HEK293 (cell line): Measurements from ENCODE around the gene AMOTL2.

ENCODE experiments used
- CTCF ChIA-PET: fragments of 350-600 bp; formaldehyde crosslinking; extraction: SDS; loops from one replicate; lab custom pipeline; 2021; ENCODE audit warnings: antibody characterized with exemption; lab: Yijun Ruan, JAX
- POLR2A ChIA-PET: fragments of 300-600 bp; formaldehyde crosslinking; extraction: SDS; loops from one replicate; lab custom pipeline; 2020; ENCODE audit warnings: antibody characterized with exemption, inconsistent platforms; lab: Yijun Ruan, JAX
- H3K27ac ChIP-seq: fragments of 200-500 bp; sonication (Bioruptor generic); 2 replicates; pipeline ENCODE4 v1.5.1; 2014; ENCODE audit warnings: low read depth, low read length, control low read depth, inconsistent platforms; ENCODE audit errors: extremely low read depth
- H3K36me3 ChIP-seq, 2 experiments: fragments of 200-500 bp in 1 of 2; sonication (Bioruptor generic) in 1 of 2; 1 replicate in 1 of 2; 2 replicates in 1 of 2; pipeline ENCODE4 v1.5.1; 2014 to 2017; ENCODE audit warnings: inconsistent platforms in 2 of 2, low read length in 2 of 2; ENCODE audit not compliant: control insufficient read depth in 2 of 2, insufficient read depth in 1 of 2
- H3K4me1 ChIP-seq: fragments of 200-500 bp; sonication (Bioruptor generic); 2 replicates; pipeline ENCODE4 v1.5.1; 2014; ENCODE audit warnings: mild to moderate bottlenecking, low read length, inconsistent platforms; ENCODE audit not compliant: control insufficient read depth, insufficient read depth
- H3K4me3 ChIP-seq: 2 replicates; pipeline ENCODE4 v1.5.1; 2011; ENCODE audit warnings: low read depth, mild to moderate bottlenecking, control low read depth, low read length, moderate library complexity
- H3K9me3 ChIP-seq: fragments of 200-500 bp; sonication (Bioruptor generic); 2 replicates; pipeline ENCODE4 v1.5.1; 2014; ENCODE audit warnings: low read depth, low read length, inconsistent platforms; ENCODE audit not compliant: control insufficient read depth, insufficient read depth
- BCL11B ChIP-seq: fragments of 450-650 bp; formaldehyde crosslinking; IDR thresholded peaks from 2 replicates; pipeline ENCODE4 v1.5.1; 2016; ENCODE audit warnings: low read depth, missing biosample characterization, missing genetic modification characterization
- OSR2 ChIP-seq: fragments of 450-650 bp; formaldehyde crosslinking; IDR thresholded peaks from 2 replicates; pipeline ENCODE4 v1.5.1; 2016; ENCODE audit warnings: missing biosample characterization, missing genetic modification characterization
- SP2 ChIP-seq: fragments of 450-650 bp; formaldehyde crosslinking; IDR thresholded peaks from 2 replicates; pipeline ENCODE4 v1.5.1; 2016; ENCODE audit warnings: missing biosample characterization, missing genetic modification characterization
- SP7 ChIP-seq: fragments of 450-650 bp; formaldehyde crosslinking; IDR thresholded peaks from 2 replicates; pipeline ENCODE4 v1.5.1; 2016; ENCODE audit warnings: missing biosample characterization, missing genetic modification characterization
- WT1 ChIP-seq: fragments of 450-650 bp; formaldehyde crosslinking; IDR thresholded peaks from 2 replicates; pipeline ENCODE4 v1.5.1; 2016; ENCODE audit warnings: missing biosample characterization, missing genetic modification characterization
- ZBTB44 ChIP-seq: fragments of 450-650 bp; IDR thresholded peaks from 2 replicates; pipeline ENCODE4 v1.5.1; 2018; ENCODE audit warnings: missing biosample characterization, mild to moderate bottlenecking, missing genetic modification characterization
- ZIC2 ChIP-seq: fragments of 450-650 bp; formaldehyde crosslinking; IDR thresholded peaks from 2 replicates; pipeline ENCODE4 v1.5.1; 2016; ENCODE audit warnings: missing biosample characterization, missing genetic modification characterization
- ZNF175 ChIP-seq: fragments of 450-650 bp; formaldehyde crosslinking; IDR thresholded peaks from 2 replicates; pipeline ENCODE4 v1.5.1; 2016; ENCODE audit warnings: missing biosample characterization, missing genetic modification characterization
- ZNF214 ChIP-seq: fragments of 450-650 bp; formaldehyde crosslinking; IDR thresholded peaks from 2 replicates; pipeline ENCODE4 v1.5.1; 2017; ENCODE audit warnings: missing biosample characterization, mild to moderate bottlenecking, missing genetic modification characterization, borderline replicate concordance
- ZNF335 ChIP-seq: fragments of 450-650 bp; formaldehyde crosslinking; conservative IDR thresholded peaks from 2 replicates; pipeline ENCODE4 v1.5.1; 2016; ENCODE audit warnings: missing biosample characterization, missing genetic modification characterization
- ZNF433 ChIP-seq: fragments of 450-650 bp; formaldehyde crosslinking; IDR thresholded peaks from 2 replicates; pipeline ENCODE4 v1.5.1; 2016; ENCODE audit warnings: missing biosample characterization, missing genetic modification characterization, low read depth
- ZNF449 ChIP-seq: fragments of 450-650 bp; formaldehyde crosslinking; IDR thresholded peaks from 2 replicates; pipeline ENCODE4 v1.5.1; 2017; ENCODE audit warnings: missing biosample characterization, mild to moderate bottlenecking, missing genetic modification characterization, moderate library complexity
- ZNF529 ChIP-seq: fragments of 450-650 bp; formaldehyde crosslinking; IDR thresholded peaks from 2 replicates; pipeline ENCODE4 v1.5.1; 2017; ENCODE audit warnings: missing genetic modification characterization, missing biosample characterization; ENCODE audit not compliant: insufficient replicate concordance
- ZNF544 ChIP-seq: fragments of 450-650 bp; formaldehyde crosslinking; IDR thresholded peaks from 2 replicates; pipeline ENCODE4 v1.5.0; 2017; ENCODE audit warnings: missing biosample characterization, missing genetic modification characterization
- ZNF670 ChIP-seq: fragments of 450-650 bp; formaldehyde crosslinking; IDR thresholded peaks from 2 replicates; pipeline ENCODE4 v1.5.1; 2016; ENCODE audit warnings: missing biosample characterization, missing genetic modification characterization, low read depth
- ZNF76 ChIP-seq: fragments of 450-650 bp; formaldehyde crosslinking; IDR thresholded peaks from 2 replicates; pipeline ENCODE4; 2016; ENCODE audit warnings: low read depth, missing biosample characterization, missing genetic modification characterization, borderline replicate concordance

The AMOTL2 gene

GRCh38 chr3:134366221-134366927, 7.9 kb downstream of the AMOTL2 start (continued):
- TF ChIP-seq ZNF76 (tag by site-specific recombination), result no peak

- no peak overlapping the region for H3K4me3 ChIP-seq
- H3K4me1 ChIP-seq, result peaks cover 7% of the 10 kb centered on the region; the same call in 1 of the 2 replicates
- no peaks in the 10 kb centered on the region for H3K9me3 ChIP-seq
- CTCF ChIA-PET, result interaction anchor here (0.6 to 1.2 kb wide), 3 partner anchors 8 to 107 kb away, joined by 3 to 4 read pairs (median 3); partner anchors contain the start of gene AMOTL2
- peaks cover 0 to 93% of the 10 kb centered on the region in 2 experiments; a peak in 2 of 3 replicates for H3K36me3 ChIP-seq
- TF ChIP-seq SP7 (tag by site-specific recombination) (no peak), SP2 (tag by site-specific recombination) (no peak), ZNF175 (tag by site-specific recombination) (no peak), ZBTB44 (tag by site-specific recombination) (no peak), ZNF449 (no peak), WT1 (tag by site-specific recombination) (no peak), ZNF529 (tag by site-specific recombination) (no peak)
- H3K27ac ChIP-seq, result no peak overlapping the region
- POLR2A ChIA-PET, result interaction anchor here (0.7 to 4.8 kb wide), 4 partner anchors 9 to 34 kb away, joined by 3 to 76 read pairs (median 4); partner anchors contain the start of gene AMOTL2
These were observed 8.5 kb downstream of the AMOTL2 start for GRCh38 chr3:134365766-134366065.

GRCh38 chr3:134364936-134365765, 9.1 kb downstream of the AMOTL2 start:
- no peaks in the 10 kb centered on the region for H3K9me3 ChIP-seq
- TF ChIP-seq ZNF670 (tag by site-specific recombination) (no peak), ZIC2 (tag by site-specific recombination) (0 out of 2 replicates have a peak, but pooled peaks have one; percentile 6)
- TF ChIP-seq, all 188 proteins: peak for 1
- ChIA-PET POLR2A (interaction anchor here (0.7 to 4.8 kb wide), 7 partner anchors 10 to 52 kb away, joined by 3 to 76 read pairs (median 4); partner anchors contain the start of gene AMOTL2), CTCF (interaction anchor here (0.9 to 1.8 kb wide), 2 partner anchors 9 to 56 kb away, joined by 4 to 16 read pairs; partner anchors contain the start of gene AMOTL2)
- no peak overlapping the region for H3K4me3 ChIP-seq
- H3K4me1 ChIP-seq, result peaks cover 7% of the 10 kb centered on the region; the same call in 1 of the 2 replicates
- no peak overlapping the region for H3K27ac ChIP-seq
- peaks cover 0 to 93% of the 10 kb centered on the region in 2 experiments; a peak in 2 of 3 replicates for H3K36me3 ChIP-seq

GRCh38 chr3:134364061-134364935, 9.9 kb downstream of the AMOTL2 start:
- Histone ChIP-seq H3K4me3 (peak overlapping the region; percentile 7), H3K9me3 (no peaks in the 10 kb centered on the region), H3K36me3 (peaks cover 0 to 93% of the 10 kb centered on the region in 2 experiments; a peak in 2 of 3 replicates), H3K4me1 (peaks cover 7% of the 10 kb centered on the region; the same call in 1 of the 2 replicates), H3K27ac (no peak overlapping the region; the same call in 1 of the 2 replicates)
- POLR2A ChIA-PET, result interaction anchor here (0.7 to 4.8 kb wide), 11 partner anchors 8 to 1930 kb away, joined by 3 to 76 read pairs (median 4); partner anchors contain the start of genes AMOTL2, ANAPC13 and CEP63
- CTCF ChIA-PET, result interaction anchor here (0.5 to 1.8 kb wide), 6 partner anchors 10 to 121 kb away, joined by 3 to 16 read pairs (median 4); partner anchors contain the start of genes AMOTL2 and ANAPC13
- TF ChIP-seq ZBTB44 (tag by site-specific recombination), result 0 out of 2 replicates have a peak, but pooled peaks have one; percentile 44
- peak; percentile 45; the same call in 1 of the 2 replicates for TF ChIP-seq OSR2 (tag by site-specific recombination)
- 0 out of 2 replicates have a peak, but pooled peaks have one; percentile 14 for TF ChIP-seq BCL11B (tag by site-specific recombination)
- TF ChIP-seq ZNF544 (tag by site-specific recombination), result no peak
- TF ChIP-seq ZNF335 (tag by site-specific recombination), result no peak
- peak; percentile 58; the same call in 1 of the 2 replicates for TF ChIP-seq ZNF76 (tag by site-specific recombination)
- TF ChIP-seq ZNF433, result no peak
- no peak for TF ChIP-seq ZNF214 (tag by site-specific recombination)
